Liver (tissue), 9 donors: ENCODE measurements around the gene SPATS2. TPM values are rescaled to one million over a fixed set of nuclear protein-coding genes. Genes with fewer than 3 reads are reported as not detected.

Experiments used
- DNase-seq: peaks from one replicate; pipeline ENCODE4 v3.0.0-alpha.2; 2017; ENCODE audit warnings: low spot score
- H3K27ac ChIP-seq, 2 donors: one replicate each; pipeline ENCODE4 v1.7.0; 2013; ENCODE audit warnings: inconsistent platforms in 2 of 2, low read length in 2 of 2, control low read depth in 1 of 2, low read depth in 1 of 2, mild to moderate bottlenecking in 1 of 2
- H3K27me3 ChIP-seq, 4 donors: one replicate each; pipeline versions ENCODE4 v1.6.1 to v1.7.0; 2013; ENCODE audit warnings: low read length in 3 of 4, inconsistent platforms in 1 of 4, mild to moderate bottlenecking in 1 of 4, moderate library complexity in 1 of 4; ENCODE audit not compliant: control insufficient read depth in 4 of 4, insufficient read depth in 4 of 4
- H3K36me3 ChIP-seq, 4 donors: one replicate each; pipeline versions ENCODE4 v1.6.1 to v1.7.0; 2013; ENCODE audit warnings: low read length in 3 of 4, mild to moderate bottlenecking in 3 of 4, low read depth in 1 of 4, moderate library complexity in 1 of 4; ENCODE audit not compliant: control insufficient read depth in 4 of 4, insufficient read depth in 3 of 4
- H3K4me1 ChIP-seq, 4 donors: one replicate each; pipeline versions ENCODE4 v1.6.1 to v1.7.0; 2013; ENCODE audit warnings: low read length in 3 of 4, mild to moderate bottlenecking in 3 of 4, moderate library complexity in 1 of 4; ENCODE audit not compliant: control insufficient read depth in 4 of 4, insufficient read depth in 4 of 4
- H3K4me3 ChIP-seq, 3 donors: one replicate each; pipeline versions ENCODE4 v1.6.1 to v1.7.0; 2013; ENCODE audit warnings: low read length in 3 of 3, control low read depth in 1 of 3, low read depth in 1 of 3, mild to moderate bottlenecking in 1 of 3
- H3K9ac ChIP-seq, 2 donors: one replicate each; pipeline ENCODE4 v1.7.0; 2013; ENCODE audit warnings: low read length in 2 of 2, mild to moderate bottlenecking in 2 of 2, moderate library complexity in 2 of 2, control low read depth in 1 of 2, low read depth in 1 of 2
- H3K9me3 ChIP-seq, 4 donors: one replicate each; pipeline versions ENCODE4 v1.6.1 to v1.7.0; 2013; ENCODE audit warnings: low read length in 3 of 4; ENCODE audit not compliant: control insufficient read depth in 4 of 4
- ATF3 ChIP-seq: IDR thresholded peaks from 2 replicates; pipeline ENCODE4 v1.6.1; 2016; ENCODE audit warnings: antibody characterized with exemption
- CTCF ChIP-seq: fragments of 150-350 bp; IDR thresholded peaks from 2 replicates; pipeline ENCODE4 v1.5.1; 2017; ENCODE audit warnings: improper control_type of control experiment, low read depth, low read length; ENCODE audit not compliant: missing input control
- EGR1 ChIP-seq, 2 donors: IDR thresholded peaks; 2 replicates each; pipeline ENCODE4 v1.6.1; 2016 to 2018; ENCODE audit warnings: antibody characterized with exemption in 2 of 2, low read depth in 2 of 2
- FOXA1 ChIP-seq: IDR thresholded peaks from 2 replicates; pipeline ENCODE4 v1.6.1; 2016; ENCODE audit warnings: antibody characterized with exemption
- FOXA2 ChIP-seq: IDR thresholded peaks from 2 replicates; pipeline ENCODE4 v1.6.1; 2016; ENCODE audit warnings: antibody characterized with exemption
- GABPA ChIP-seq, 2 donors: IDR thresholded peaks in 1 of 2; conservative IDR thresholded peaks in 1 of 2; 2 replicates each; pipeline ENCODE4 v1.6.1; 2016; ENCODE audit warnings: antibody characterized with exemption in 2 of 2, mild to moderate bottlenecking in 1 of 2, moderate library complexity in 1 of 2
- HNF4G ChIP-seq: IDR thresholded peaks from 2 replicates; pipeline ENCODE4 v1.6.1; 2016; ENCODE audit warnings: antibody characterized with exemption
- JUND ChIP-seq, 2 donors: IDR thresholded peaks; 2 replicates each; pipeline ENCODE4 v1.6.1; 2016; ENCODE audit warnings: antibody characterized with exemption in 2 of 2
- MAX ChIP-seq: IDR thresholded peaks from 2 replicates; pipeline ENCODE4 v1.6.1; 2016; ENCODE audit warnings: antibody characterized with exemption
- NR2F2 ChIP-seq: IDR thresholded peaks from 2 replicates; pipeline ENCODE4 v1.6.1; 2016; ENCODE audit warnings: antibody characterized with exemption
- REST ChIP-seq: IDR thresholded peaks from 2 replicates; pipeline ENCODE4 v1.6.1; 2016; ENCODE audit warnings: antibody characterized with exemption, mild to moderate bottlenecking
- SP1 ChIP-seq: IDR thresholded peaks from 2 replicates; pipeline ENCODE4 v1.6.1; 2018; ENCODE audit warnings: antibody characterized with exemption, mild to moderate bottlenecking
- TAF1 ChIP-seq: conservative IDR thresholded peaks from 2 replicates; pipeline ENCODE4 v1.6.1; 2016; ENCODE audit warnings: antibody characterized with exemption, mild to moderate bottlenecking
- YY1 ChIP-seq: IDR thresholded peaks from 2 replicates; pipeline ENCODE4 v1.6.1; 2016; ENCODE audit warnings: antibody characterized with exemption, mild to moderate bottlenecking
- ZBTB33 ChIP-seq: IDR thresholded peaks from 2 replicates; pipeline ENCODE4 v1.6.1; 2016; ENCODE audit warnings: antibody characterized with exemption
- WGBS: extraction: QIAGEN DNeasy Blood & Tissue Kit; methylation state at CpG from one replicate; pipeline ENCODE4 v1.1.7; 2013; 5-methylcytosine and 5-hydroxymethylcytosine counted together
- polyA plus RNA-seq, 2 donors: library from polyadenylated mRNA; stranded (reverse) in 1 of 2; unstranded in 1 of 2; fragments of 200-250 nt in 1 of 2; fragments of >200 nt in 1 of 2; fragmentation: Nextera tagmentation in 1 of 2; extraction: Ambion mirVana in 1 of 2; gene quantifications; one replicate each; pipeline versions ENCODE4 v1.2.1 to v1.2.3, GENCODE V29; 2013 to 2015
- total RNA-seq, 2 donors: library from RNA; depleted of rRNA; stranded (reverse); fragments of >200 nt; gene quantifications; one replicate each; pipeline ENCODE4 v1.2.3, GENCODE V29; 2014
- donor health status: healthy.
- donor health status: healthy.
- donor health status: healthy.
- donor health status: healthy.
- donor health status: healthy.

The SPATS2 gene
- total and polyA plus RNA-seq, 4 donors: 2.4 to 5.2 (median 4.5) TPM

GRCh38 chr12:49338830-49339463 is 28.3 kb upstream of the SPATS2 start:
- Histone ChIP-seq H3K9ac (no peak overlapping the region), H3K27me3 (peaks cover 0 to 10% (median 4%) of the 10 kb centered on the region in 4 donors), H3K27ac (no peak overlapping the region), H3K4me3 (no peak overlapping the region), H3K4me1 (peaks cover 10 to 30% (median 22%) of the 10 kb centered on the region in 4 donors), H3K9me3 (no peaks in the 10 kb centered on the region), H3K36me3 (no peaks in the 10 kb centered on the region)
- TF ChIP-seq YY1 (no peak), TAF1 (no peak), SP1 (no peak), GABPA (IDR thresholded peaks at IDR 0.05 in 1 of 2, conservative IDR thresholded peaks at IDR 0.05 in 1 of 2) (no peak), REST (no peak), FOXA2 (no peak), NR2F2 (no peak), MAX (no peak), FOXA1 (no peak), HNF4G (no peak), ZBTB33 (no peak), ATF3 (no peak), CTCF (no peak), EGR1 (IDR thresholded peaks at IDR 0.05; ENCODE audit: low read depth in 2 of 2) (no peak), JUND (IDR thresholded peaks at IDR 0.05) (no peak)
- WGBS: 75% methylated on average over 6 of the region's 6 CpGs
- DNase-seq: no peak

- Histone ChIP-seq H3K9me3 (no peaks in the 10 kb centered on the region), H3K9ac (no peak overlapping the region), H3K27ac (no peak overlapping the region), H3K4me3 (no peak overlapping the region), H3K4me1 (peaks cover 10 to 30% (median 22%) of the 10 kb centered on the region in 4 donors), H3K27me3 (peaks cover 0 to 9% (median 4%) of the 10 kb centered on the region in 4 donors), H3K36me3 (no peaks in the 10 kb centered on the region)
- 71% methylated on average over 5 of the region's 5 CpGs for WGBS
- no peak for DNase-seq
- TF ChIP-seq FOXA2 (no peak), CTCF (no peak)
These were observed 27.8 kb upstream of the SPATS2 start for GRCh38 chr12:49339464-49339861.
